Ishikawa (cell line): ENCODE results near the gene EGR1.

Experiments
- CEBPB ChIP-seq: IDR thresholded peaks from 2 replicates; pipeline ENCODE4 v1.6.1; 2012
- CREB1 ChIP-seq: IDR thresholded peaks from 2 replicates; pipeline ENCODE4 v1.6.1; 2012; ENCODE audit warnings: low read depth
- EGR1 ChIP-seq: IDR thresholded peaks from 2 replicates; pipeline ENCODE4 v1.6.1; 2012
- EP300 ChIP-seq: IDR thresholded peaks from 2 replicates; pipeline ENCODE4 v1.6.1; 2012; ENCODE audit warnings: borderline replicate concordance
- FOXM1 ChIP-seq: IDR thresholded peaks from 2 replicates; pipeline ENCODE4 v1.6.1; 2012; ENCODE audit warnings: low read depth, borderline replicate concordance
- MAX ChIP-seq: IDR thresholded peaks from 2 replicates; pipeline ENCODE4 v1.6.1; 2012
- NFIC ChIP-seq: IDR thresholded peaks from 2 replicates; pipeline ENCODE4 v1.6.1; 2012
- RAD21 ChIP-seq: IDR thresholded peaks from 2 replicates; pipeline ENCODE4 v1.6.1; 2012; ENCODE audit warnings: low read depth
- REST ChIP-seq: IDR thresholded peaks from 2 replicates; pipeline ENCODE4 v1.6.1; 2012; ENCODE audit warnings: low read depth, mild to moderate bottlenecking
- TAF1 ChIP-seq: IDR thresholded peaks from 2 replicates; pipeline ENCODE4 v1.6.1; 2012; ENCODE audit warnings: low read depth, mild to moderate bottlenecking
- TCF12 ChIP-seq: IDR thresholded peaks from 2 replicates; pipeline ENCODE4 v1.6.1; 2012; ENCODE audit warnings: low read depth
- TEAD4 ChIP-seq: IDR thresholded peaks from 2 replicates; pipeline ENCODE4 v1.6.1; 2012
- YY1 ChIP-seq: IDR thresholded peaks from 2 replicates; pipeline ENCODE4 v1.6.1; 2012; ENCODE audit warnings: low read depth
- ZBTB7A ChIP-seq: IDR thresholded peaks from 2 replicates; pipeline ENCODE4 v1.6.1; 2012; ENCODE audit warnings: low read depth
- TF ChIP-seq, protein P1 (sequence below): IDR thresholded peaks from 2 replicates; pipeline ENCODE4 v1.6.1; 2012

EGR1 gene

DNA sequence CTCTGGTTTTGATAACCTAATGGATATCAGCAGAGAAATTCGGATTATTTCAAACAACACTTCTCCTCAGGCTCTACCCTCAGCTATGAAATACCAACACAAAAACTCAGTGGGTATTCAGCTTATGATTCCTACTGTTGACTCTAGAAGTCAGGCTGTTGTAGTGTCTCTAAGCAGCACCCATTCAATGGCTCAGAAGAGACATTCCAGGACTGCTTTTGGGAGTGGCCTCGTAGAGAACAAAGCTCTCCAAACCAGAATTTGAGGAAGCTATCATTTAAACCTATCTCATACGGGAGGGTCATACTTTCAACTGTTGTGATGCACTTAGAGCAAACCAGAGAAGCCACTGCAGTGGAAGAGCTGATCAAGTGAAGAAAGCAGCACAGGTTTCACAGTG lies 43.7 kb downstream of the EGR1 start:
- TF ChIP-seq REST (no peak), CEBPB (no peak), CREB1 (no peak), TEAD4 (no peak), RAD21 (no peak), YY1 (no peak), ZBTB7A (no peak), MAX (no peak), TCF12 (no peak), TAF1 (no peak), EGR1 (no peak), FOXM1 (no peak), EP300 (no peak), NFIC (no peak)
- TF ChIP-seq, protein P1, sequence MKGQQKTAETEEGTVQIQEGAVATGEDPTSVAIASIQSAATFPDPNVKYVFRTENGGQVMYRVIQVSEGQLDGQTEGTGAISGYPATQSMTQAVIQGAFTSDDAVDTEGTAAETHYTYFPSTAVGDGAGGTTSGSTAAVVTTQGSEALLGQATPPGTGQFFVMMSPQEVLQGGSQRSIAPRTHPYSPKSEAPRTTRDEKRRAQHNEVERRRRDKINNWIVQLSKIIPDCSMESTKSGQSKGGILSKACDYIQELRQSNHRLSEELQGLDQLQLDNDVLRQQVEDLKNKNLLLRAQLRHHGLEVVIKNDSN = no peak

GRCh38 chr5:138514021-138514420 lies 48.7 kb downstream of the EGR1 start:
- no peak for TF ChIP-seq CEBPB
- no peak for TF ChIP-seq ZBTB7A
- TF ChIP-seq EP300 = no peak
- no peak for TF ChIP-seq TAF1
- no peak for TF ChIP-seq MAX
- TF ChIP-seq TCF12 = no peak

DNA sequence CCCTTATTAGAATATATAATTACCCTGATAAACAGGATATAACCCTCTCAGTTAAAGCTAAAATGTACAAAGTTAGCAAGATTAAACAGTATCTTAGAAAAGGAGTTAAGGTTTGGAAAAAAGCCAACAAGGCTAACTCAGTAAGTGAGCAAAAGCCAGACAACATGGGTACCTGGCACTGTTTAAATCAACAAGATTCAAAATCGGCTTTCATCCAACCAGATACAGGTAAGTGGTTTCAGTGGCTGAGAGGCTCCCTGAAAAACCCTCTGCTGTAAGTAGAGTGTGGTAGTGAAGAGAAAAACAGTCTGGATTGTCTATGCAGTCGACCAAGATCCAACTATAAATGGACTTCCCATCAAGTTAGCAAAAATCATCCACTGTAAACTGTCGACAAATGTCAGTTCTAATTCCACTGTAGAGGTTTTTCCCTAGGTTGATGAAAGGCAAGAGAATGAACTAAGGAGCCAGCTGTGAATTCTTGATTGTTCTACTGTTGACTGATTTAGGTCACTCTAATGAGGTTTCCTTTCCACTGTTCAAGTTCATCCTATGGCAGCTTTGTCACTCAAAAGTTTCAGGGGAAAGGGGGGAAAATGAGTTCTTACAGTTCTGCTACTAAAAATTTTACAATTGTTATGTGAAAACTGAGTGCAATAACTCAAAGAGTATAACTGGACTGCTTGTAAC lies 50.4 kb downstream of the EGR1 start:
- TF ChIP-seq EP300 = no peak
- TF ChIP-seq RAD21 = no peak
- TF ChIP-seq, protein P1 = no peak
- no peak for TF ChIP-seq TAF1
- TF ChIP-seq FOXM1 = no peak
- no peak for TF ChIP-seq ZBTB7A
- TF ChIP-seq CEBPB = no peak
- no peak for TF ChIP-seq NFIC

DNA sequence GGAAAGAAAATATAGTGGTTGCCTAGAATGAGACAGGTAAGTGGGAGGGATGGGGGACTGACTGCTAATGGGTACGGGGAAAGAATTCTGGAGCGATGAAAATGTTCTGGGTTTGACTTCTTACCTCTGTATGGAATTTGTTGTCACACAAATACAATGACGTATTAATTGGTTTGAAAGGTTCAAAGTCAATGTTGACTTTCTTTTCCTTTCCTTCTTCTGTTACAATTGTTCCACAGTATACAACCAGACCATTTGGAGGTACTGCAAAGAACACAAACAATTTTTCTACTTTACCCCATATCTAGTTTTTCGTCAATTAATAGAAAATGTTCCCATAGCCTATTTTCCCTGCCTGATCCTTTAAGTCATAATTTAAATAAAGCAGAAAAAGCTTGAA lies 52.2 kb downstream of the EGR1 start:
- TF ChIP-seq NFIC (no peak), REST (no peak), ZBTB7A (no peak), YY1 (no peak), FOXM1 (no peak), TEAD4 (no peak), CEBPB (no peak), MAX (no peak), EP300 (no peak), TCF12 (no peak), CREB1 (no peak), EGR1 (no peak), TAF1 (no peak), RAD21 (no peak)
- TF ChIP-seq, protein P1 = no peak
